Left lung (tissue), 10 donors: ENCODE measurements around the gene GALNT1. TPM values are rescaled to one million over a fixed set of nuclear protein-coding genes. Genes with fewer than 3 reads are reported as not detected.

Experiments
- ATAC-seq: fragments of 200-7000 bp; cut with Tn5 transposase; one replicate; pipeline ENCODE4 v1.9.1; 2020; ENCODE audit warnings: moderate library complexity
- DNase-seq, 4 donors: peaks; one replicate each; pipeline ENCODE4 v3.0.0-alpha.2; 2013 to 2020
- H3K27ac ChIP-seq, 2 donors: fragments of 200-600 bp; sonication (generic) in 1 of 2; one replicate each; pipeline versions ENCODE4 v1.5.0 to v1.8.0; 2020 to 2021
- H3K27me3 ChIP-seq, 2 donors: fragments of 200-600 bp; sonication (generic) in 1 of 2; one replicate each; pipeline versions ENCODE4 v1.5.0 to v1.8.0; 2020 to 2021
- H3K36me3 ChIP-seq, 2 donors: fragments of 200-600 bp; sonication (generic) in 1 of 2; one replicate each; pipeline versions ENCODE4 v1.5.0 to v1.8.0; 2020 to 2021
- H3K4me1 ChIP-seq, 2 donors: fragments of 200-600 bp; one replicate each; pipeline ENCODE4 v1.8.0; 2021
- H3K4me3 ChIP-seq, 2 donors: fragments of 200-600 bp; sonication (generic) in 1 of 2; one replicate each; pipeline versions ENCODE4 v1.5.0 to v1.8.0; 2020 to 2021; ENCODE audit warnings: mild to moderate bottlenecking in 1 of 2
- H3K9me3 ChIP-seq, 2 donors: fragments of 200-600 bp; sonication (generic) in 1 of 2; one replicate each; pipeline versions ENCODE4 v1.5.0 to v1.8.0; 2020 to 2021
- intact Hi-C, 2 donors: fragments of 100-400 bp; cut with DNase I; formaldehyde crosslinking; loops; one replicate each; pipeline versions ENCODE4 v1.11.2 to v1.14.2; 2022
- polyA plus RNA-seq, 6 donors: library from polyadenylated mRNA; unstranded; fragments of 120-200 nt; gene quantifications; one replicate each; pipeline ENCODE4 v1.2.1, GENCODE V29; 2013; ENCODE audit not compliant: insufficient read length in 6 of 6
- total RNA-seq, 2 donors: library from RNA; stranded (reverse); fragmentation: NEBNext Ultra II Directional; extraction: Animal tissue kit (Norgen Biotek cat#: 25700); gene quantifications; one replicate each; pipeline ENCODE4 v1.2.1, GENCODE V29; 2021
- TF ChIP-seq, protein P1 (sequence below), 2 donors: fragments of 200-600 bp; sonication (generic) in 1 of 2; IDR thresholded peaks; one replicate each; pipeline versions ENCODE4 v1.5.0 to v1.8.0; 2021; ENCODE audit warnings: antibody characterized with exemption in 2 of 2
- donor health status: DM: no; HTN: yes; CAD: no.
- donor health status: DM: no; HTN: no; CAD: no.

Gene GALNT1
- total and polyA plus RNA-seq, 8 donors, result 82.5 to 110 (median 107) TPM

DNA sequence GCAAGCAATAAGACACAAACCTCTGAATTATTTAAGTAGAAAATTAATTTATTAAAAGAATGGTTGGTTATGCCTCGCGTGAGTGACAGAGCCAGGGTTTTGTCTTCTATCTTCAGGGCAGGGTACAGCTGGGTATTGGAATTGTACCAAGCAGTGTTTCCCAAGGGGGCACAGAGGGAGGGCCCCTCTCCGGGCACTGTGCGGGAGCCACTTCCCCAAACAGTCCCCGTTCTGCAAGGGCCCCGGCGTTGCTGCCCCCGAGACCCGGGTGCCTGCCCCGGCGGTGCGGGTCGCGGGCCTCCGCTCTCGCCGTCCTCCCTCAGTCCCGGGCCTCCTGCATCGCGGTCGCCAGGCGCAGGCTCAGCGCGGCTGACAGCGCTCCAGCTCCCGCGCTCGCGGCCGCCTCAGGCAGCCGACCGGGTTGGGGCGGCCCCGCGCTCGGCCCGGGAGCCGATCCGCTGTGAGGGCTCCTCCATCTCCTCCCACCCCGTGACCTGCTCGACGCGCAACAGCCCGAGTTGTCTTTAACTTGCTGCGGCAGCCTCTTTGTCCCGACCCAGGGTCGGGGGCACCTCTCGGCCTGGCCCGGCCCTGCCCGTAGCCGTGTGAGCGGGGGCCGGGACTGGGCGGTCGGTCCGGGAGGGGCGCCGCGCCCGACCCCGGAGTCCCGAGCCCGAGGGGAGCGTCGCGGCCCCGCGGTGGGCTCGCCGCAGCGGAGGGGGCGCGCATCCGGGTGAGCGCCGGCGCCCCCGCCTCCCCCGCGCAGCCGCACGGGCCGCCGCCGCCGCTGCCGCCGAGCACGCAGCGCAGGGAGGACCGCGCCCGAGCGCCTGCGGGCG, 620 bp upstream of the GALNT1 start:
- peaks cover 9 to 28% of the 10 kb centered on the region in 2 donors for H3K4me1 ChIP-seq
- no peaks in the 10 kb centered on the region for H3K27me3 ChIP-seq
- H3K27ac ChIP-seq, result peak overlapping the region; percentile 91 to 94
- TF ChIP-seq, protein P1, sequence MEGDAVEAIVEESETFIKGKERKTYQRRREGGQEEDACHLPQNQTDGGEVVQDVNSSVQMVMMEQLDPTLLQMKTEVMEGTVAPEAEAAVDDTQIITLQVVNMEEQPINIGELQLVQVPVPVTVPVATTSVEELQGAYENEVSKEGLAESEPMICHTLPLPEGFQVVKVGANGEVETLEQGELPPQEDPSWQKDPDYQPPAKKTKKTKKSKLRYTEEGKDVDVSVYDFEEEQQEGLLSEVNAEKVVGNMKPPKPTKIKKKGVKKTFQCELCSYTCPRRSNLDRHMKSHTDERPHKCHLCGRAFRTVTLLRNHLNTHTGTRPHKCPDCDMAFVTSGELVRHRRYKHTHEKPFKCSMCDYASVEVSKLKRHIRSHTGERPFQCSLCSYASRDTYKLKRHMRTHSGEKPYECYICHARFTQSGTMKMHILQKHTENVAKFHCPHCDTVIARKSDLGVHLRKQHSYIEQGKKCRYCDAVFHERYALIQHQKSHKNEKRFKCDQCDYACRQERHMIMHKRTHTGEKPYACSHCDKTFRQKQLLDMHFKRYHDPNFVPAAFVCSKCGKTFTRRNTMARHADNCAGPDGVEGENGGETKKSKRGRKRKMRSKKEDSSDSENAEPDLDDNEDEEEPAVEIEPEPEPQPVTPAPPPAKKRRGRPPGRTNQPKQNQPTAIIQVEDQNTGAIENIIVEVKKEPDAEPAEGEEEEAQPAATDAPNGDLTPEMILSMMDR (IDR thresholded peaks at IDR 0.05), result no peak
- peaks cover 0 to 6% of the 10 kb centered on the region in 2 donors for H3K9me3 ChIP-seq
- DNase-seq, result peak; percentile 64 to 91 (median 68)
- peak overlapping the region; percentile 62 to 65 for H3K4me3 ChIP-seq
- intact Hi-C loops, result no loop called here
- peak; percentile 75 for ATAC-seq
- H3K36me3 ChIP-seq, result no peaks in the 10 kb centered on the region

DNA sequence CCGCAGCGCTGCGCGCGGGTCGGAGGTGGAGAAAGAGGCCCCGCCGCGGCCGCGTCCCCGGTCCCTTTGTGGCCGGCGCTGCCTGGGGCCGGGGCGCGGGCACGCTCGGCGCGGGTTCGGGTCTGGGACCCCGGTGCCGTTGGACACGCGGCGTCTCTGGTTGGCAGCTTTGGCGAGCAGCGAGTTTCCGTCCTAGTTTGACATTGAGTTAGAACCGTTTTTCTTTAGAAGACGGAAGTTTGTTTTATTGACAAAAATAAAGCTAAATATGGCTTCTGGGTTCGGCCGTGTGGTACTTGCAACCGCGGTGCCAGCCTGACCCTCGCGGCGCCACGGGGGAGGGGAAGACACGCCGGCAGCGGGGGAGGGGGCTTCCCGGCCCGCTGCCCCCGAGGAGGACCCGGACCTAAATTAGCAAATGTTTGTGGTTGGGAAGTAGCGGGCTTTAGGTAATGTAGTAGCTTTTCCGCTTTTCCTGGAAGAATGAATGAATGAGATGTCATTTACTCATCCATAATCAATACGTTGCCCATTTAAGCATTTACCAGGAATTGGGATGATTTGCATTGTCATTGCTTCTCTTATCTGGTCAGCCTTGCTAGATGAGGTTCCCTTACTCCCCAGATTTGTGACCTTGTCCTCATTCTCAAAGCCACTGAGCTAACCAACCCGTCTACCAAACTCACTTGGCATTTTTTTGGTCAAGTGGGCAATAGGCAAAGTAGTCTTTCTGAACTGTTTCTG, 530 bp downstream of the GALNT1 start:
- ATAC-seq, result peak; percentile 25
- peak in 3 of 4 donors; percentile 23 to 86 (median 39) for DNase-seq
- Histone ChIP-seq H3K27ac (peak overlapping the region; percentile 37 to 80), H3K4me3 (peak overlapping the region; percentile 46 to 70), H3K9me3 (no peaks in the 10 kb centered on the region), H3K27me3 (no peaks in the 10 kb centered on the region), H3K36me3 (no peaks in the 10 kb centered on the region), H3K4me1 (peaks cover 9 to 28% of the 10 kb centered on the region in 2 donors)
- TF ChIP-seq, protein P1 (IDR thresholded peaks at IDR 0.05), result no peak
- intact Hi-C loops, result no loop called here

DNA sequence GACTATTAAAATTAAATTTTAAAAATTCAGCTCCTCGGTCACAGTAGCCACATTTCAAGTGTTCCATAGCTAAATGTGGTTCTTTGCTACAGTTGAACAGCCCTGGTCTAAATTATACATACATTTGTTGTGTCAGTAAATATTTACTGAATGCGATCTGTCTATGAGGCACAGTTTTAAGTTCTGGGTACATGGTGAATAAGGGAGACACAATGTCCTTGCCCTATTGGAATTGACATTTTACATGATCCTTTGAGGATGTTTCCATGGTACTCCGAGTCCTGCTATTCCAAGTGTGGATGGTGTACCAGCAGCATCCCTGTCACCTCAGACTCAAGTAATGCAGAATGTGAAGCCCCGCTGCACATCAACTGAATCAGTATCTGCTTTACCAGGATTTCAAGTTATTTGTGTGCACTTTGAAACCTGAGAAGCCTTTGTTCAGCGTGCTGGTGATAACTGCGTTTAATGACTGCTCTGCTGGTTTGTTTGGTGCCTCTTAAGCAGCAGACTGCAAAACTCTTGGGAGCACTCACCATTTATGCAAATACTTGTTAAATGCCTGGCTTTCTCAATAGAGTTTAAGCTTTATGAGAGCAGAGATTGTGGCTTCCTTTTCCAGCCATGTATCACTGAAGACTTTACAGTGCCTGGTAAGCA, 1.5 kb downstream of the GALNT1 start:
- peak; percentile 53 for ATAC-seq

DNA sequence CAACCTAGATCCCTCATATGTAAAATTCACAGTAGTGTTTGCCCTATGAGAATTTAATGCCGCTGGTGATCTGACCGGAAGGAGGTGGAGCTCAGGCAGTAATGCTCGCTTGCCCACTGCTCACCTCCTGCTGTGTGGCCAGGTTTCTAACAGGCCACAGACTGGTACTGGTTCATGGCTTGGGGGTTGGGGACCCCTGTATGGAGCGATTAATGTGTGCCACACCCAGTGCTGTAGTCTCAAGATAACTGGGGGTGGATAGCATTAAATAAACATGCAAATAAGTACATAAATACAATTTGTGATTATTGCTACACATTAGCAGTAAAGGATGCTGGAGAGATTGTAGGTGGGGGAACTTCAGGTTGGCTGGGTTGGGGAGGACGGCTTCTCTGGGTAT, 3.2 kb downstream of the GALNT1 start:
- peaks cover 0 to 10% of the 10 kb centered on the region in 2 donors for H3K9me3 ChIP-seq
- TF ChIP-seq, protein P1 (IDR thresholded peaks at IDR 0.05), result no peak
- H3K4me3 ChIP-seq, result no peak overlapping the region
- H3K27ac ChIP-seq, result no peak overlapping the region
- no peaks in the 10 kb centered on the region for H3K27me3 ChIP-seq
- intact Hi-C loops, result no loop called here
- ATAC-seq, result no peak
- no peak for DNase-seq
- H3K4me1 ChIP-seq, result peaks cover 9 to 28% of the 10 kb centered on the region in 2 donors
- H3K36me3 ChIP-seq, result no peaks in the 10 kb centered on the region

More for the DNA sequence above, 1.5 kb downstream of the GALNT1 start:
- peak overlapping the region in 1 of 2 donors; percentile 5 for H3K27ac ChIP-seq
- H3K9me3 ChIP-seq, result peaks cover 0 to 4% of the 10 kb centered on the region in 2 donors
- TF ChIP-seq, protein P1 (IDR thresholded peaks at IDR 0.05), result no peak
- no peaks in the 10 kb centered on the region for H3K27me3 ChIP-seq
- intact Hi-C loops, result no loop called here
- H3K4me1 ChIP-seq, result peaks cover 9 to 28% of the 10 kb centered on the region in 2 donors
- H3K4me3 ChIP-seq, result peak overlapping the region; percentile 46 to 70
- H3K36me3 ChIP-seq, result no peaks in the 10 kb centered on the region
- peak in 1 of 4 donors; percentile 21 for DNase-seq
